Islet of Langerhans (tissue), 1 donor: ENCODE data around the gene RELA.
"Not testable (repeated sequence)": the region's sequence is repeated elsewhere in the genome, so short reads cannot be mapped to it uniquely, and the experiment has no call there.

ENCODE experiments used
- FAIRE-seq: peaks from one replicate; lab custom pipeline; 2011; peaks lifted over from hg19 to GRCh38; lab: Jason Lieb, UNC

Gene RELA

DNA sequence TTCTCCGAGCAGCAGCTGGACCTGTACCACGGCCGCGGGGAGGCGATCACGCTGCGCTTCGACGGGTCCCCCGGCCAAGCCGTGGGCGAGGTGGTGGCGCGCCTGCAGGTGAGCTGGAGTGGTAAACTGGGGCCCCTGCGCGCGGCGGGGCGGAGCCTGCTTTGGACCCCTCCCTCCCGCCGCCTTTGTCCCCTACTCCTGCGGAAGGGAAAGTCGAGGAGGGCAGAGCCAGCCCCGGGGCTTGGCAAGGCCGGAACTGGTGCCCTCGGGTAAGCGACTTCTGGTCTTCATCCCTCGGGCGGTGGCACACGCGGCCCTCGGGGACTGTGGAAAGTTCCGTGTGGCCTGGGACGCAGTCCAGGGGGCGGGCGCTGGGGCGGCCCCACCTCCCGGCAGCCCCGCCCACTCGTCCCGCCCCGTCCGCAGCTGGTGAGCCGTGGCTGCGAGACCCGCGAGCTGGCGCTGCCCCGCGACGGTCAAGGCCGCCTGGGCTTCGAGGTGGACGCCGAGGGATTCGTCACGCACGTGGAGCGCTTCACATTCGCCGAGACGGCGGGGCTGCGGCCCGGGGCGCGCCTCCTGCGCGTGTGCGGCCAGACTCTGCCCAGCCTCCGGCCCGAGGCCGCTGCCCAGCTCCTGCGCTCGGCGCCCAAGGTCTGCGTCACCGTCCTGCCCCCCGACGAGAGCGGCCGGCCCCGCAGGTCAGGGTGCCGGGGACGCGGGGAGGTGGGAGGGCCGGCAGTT is 15.6 kb downstream of the RELA start:
- FAIRE-seq = no peak

DNA sequence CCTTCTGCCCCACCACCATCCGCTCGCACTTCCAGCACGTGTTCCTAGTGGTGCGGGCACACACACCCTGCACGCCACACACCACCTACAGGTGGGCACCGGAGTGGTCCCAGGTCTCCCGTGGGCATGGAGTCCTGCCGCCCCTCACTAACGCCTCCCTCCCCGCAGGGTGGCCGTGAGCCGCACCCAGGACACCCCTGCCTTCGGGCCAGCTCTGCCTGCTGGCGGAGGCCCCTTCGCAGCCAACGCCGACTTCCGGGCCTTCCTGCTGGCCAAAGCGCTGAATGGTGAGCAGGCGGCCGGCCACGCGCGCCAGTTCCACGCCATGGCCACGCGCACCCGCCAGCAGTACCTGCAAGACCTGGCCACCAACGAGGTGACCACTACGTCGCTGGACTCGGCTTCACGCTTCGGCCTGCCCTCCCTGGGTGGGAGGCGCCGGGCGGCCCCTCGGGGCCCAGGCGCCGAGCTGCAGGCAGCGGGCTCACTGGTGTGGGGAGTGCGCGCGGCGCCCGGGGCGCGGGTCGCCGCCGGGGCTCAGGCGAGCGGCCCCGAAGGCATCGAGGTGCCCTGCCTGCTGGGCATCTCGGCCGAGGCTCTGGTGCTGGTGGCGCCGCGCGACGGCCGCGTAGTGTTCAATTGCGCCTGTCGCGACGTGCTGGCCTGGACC is 16.3 kb downstream of the RELA start:
- no peak for FAIRE-seq

DNA sequence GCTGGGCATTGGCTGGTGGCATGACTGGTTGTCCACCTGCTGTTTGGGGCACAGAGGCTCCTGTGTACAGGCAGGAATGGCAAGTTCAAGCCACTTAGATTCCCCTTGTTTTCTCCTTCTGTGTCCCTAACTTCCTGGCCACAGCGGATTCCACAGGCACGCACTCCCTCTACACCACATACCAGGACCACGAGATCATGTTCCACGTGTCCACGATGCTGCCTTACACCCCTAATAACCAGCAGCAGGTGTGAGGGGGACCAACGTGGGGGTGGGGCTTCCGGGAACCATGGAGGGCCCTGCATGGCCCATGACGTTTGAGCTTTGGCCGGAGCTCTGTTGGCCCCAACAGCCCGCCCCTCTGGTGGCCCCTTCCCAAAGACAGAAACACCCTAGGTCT is 17.0 kb downstream of the RELA start:
- FAIRE-seq = no peak

DNA sequence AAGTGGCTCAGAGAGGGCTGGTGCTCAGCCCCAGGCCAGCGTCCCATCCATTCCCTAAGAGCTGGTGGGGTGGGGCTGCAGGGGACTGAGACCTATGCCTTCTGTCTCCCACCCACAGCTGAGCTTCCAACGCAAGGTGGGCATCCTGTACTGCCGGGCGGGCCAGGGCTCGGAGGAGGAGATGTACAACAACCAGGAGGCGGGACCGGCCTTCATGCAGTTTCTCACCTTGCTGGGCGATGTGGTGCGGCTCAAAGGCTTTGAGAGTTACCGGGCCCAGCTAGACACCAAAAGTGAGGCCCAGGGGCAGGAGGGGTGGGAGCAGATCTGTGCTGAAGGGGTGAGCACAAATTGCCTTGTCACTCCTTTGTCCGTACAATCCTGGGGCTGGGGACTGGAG is 17.9 kb downstream of the RELA start:
- no peak for FAIRE-seq

DNA sequence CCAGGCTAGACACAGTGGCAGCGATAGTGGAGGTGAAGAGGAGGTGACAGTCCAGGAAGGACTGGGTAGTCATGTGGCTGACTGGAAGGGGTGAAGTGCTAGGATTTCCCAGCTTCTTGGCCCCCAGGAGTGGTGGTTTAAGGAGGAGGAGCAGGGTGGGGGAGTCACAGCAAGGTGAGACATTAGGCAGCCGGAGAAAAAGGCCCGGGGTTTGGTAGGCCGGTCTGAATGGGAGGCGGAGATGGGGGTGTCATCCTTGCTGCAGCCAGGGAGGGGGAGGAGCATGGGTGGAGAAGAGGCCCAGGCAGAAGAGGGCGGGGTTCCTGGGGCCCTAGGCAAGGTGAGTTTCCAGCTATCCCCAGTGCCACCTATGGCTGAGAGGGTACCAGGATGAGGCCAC is 18.7 kb downstream of the RELA start:
- no peak for FAIRE-seq

DNA sequence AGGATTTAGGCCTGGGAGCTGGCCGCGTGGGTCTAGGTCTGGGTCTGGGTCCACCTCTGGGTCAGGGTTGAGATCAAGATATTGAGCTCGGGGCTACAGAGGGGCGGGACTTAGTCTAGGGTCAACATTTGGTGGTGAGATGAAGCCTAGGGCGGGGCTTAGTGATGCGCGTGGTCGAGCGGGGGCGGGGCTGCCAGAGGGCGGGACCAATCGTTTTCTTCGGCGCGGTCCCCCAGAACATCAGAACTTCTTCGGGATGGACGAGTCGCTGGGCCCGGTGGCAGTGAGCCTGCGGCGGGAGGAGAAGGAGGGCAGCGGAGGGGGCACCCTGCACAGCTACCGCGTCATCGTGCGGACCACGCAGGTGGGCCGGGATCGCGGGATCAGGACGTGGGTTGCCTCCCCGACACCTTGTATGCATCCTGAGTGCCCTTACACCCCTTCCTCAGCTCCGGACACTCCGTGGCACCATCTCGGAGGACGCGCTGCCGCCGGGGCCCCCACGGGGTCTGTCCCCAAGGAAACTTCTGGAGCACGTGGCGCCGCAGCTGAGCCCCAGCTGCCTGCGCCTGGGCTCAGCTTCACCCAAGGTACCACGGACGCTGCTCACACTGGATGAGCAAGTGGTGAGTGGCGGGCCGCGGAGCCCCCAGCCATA is 20.6 kb downstream of the RELA start:
- FAIRE-seq = no peak

DNA sequence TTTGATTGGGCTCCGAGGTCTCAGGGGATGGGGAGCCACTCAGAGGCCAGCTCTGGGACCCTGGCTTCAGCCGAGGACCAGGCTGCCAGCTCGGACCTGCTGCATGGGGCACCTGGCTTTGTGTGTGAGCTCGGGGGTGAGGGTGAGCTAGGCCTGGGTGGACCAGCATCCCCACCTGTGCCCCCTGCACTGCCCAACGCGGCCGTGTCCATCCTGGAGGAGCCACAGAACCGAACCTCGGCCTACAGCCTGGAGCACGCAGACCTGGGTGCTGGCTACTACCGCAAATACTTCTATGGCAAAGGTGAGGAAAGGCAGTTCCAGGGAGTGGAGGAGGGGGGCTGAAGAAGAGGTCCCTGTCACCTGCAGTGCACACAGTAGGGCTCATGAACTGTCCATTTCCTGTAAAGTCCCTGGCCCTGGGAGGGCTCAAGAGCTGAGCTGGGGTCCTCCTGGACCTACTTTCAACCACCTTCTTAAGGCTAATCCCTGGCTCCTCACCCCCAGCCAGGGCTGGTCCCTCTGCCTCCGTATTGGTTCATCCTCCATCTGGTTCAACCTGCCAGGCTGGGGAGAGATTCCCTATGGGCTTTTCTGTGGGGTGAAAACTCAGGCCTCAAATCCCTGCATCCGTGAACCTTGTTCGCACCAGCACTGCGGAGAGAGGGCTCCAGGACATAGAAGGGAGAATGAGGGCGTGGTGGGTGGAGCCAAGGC is 21.3 kb downstream of the RELA start:
- no peak for FAIRE-seq

DNA sequence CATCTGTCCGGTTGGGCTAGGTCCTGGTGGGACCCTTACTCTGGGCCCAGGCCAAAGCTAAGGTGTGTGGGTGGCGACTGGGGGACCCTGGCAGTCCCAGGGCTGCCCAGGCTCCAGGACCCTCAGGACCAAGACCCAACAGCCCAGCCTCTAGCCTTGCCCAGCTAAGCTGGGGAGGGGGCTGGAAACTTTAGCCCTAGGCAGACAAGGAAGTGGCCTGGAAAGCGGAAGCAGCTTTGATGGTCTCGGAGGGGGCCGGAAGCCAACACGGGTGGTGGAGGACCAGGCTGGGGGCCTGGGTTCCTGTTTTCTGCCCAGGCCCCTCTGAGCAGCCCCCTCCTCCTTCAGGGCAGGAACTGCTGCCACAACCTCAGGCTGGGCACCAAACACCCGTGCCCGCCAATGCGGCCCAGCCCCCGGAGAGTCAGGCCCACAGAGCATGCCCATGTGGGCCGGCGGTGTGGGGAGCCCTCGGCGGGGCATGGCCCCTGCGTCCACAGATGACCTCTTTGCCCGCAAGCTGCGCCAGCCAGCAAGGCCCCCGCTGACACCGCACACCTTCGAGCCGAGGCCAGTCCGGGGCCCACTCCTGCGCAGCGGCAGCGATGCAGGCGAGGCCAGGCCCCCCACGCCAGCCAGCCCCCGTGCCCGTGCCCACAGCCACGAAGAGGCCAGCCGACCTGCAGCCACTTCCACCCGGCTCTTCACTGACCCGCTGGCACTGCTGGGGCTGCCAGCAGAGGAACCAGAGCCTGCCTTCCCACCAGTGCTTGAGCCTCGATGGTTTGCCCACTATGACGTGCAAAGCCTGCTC is 22.0 kb downstream of the RELA start:
- no peak for FAIRE-seq

- FAIRE-seq = no peak
Observed at GRCh38 chr11:65639623-65640482, 22.9 kb downstream of the RELA start.

DNA sequence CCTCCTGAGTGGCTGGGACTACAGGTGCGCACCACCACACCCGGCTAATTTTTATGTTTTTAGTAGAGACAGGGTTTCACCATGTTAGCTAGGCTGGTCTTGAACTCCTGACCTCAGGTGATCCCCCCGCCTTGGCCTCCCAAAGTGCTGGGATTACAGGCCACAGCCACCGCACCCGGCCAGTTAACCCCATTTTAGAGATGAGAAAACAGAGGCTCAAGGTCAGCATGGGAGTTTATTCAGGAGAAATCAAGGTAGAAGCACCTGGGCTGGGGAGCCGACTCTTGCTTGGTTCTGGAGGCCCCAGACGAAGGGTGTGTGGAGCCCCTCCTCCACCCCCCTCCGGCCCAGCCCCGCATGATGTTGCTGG is 23.5 kb downstream of the RELA start:
- not testable (repeated sequence) for FAIRE-seq

DNA sequence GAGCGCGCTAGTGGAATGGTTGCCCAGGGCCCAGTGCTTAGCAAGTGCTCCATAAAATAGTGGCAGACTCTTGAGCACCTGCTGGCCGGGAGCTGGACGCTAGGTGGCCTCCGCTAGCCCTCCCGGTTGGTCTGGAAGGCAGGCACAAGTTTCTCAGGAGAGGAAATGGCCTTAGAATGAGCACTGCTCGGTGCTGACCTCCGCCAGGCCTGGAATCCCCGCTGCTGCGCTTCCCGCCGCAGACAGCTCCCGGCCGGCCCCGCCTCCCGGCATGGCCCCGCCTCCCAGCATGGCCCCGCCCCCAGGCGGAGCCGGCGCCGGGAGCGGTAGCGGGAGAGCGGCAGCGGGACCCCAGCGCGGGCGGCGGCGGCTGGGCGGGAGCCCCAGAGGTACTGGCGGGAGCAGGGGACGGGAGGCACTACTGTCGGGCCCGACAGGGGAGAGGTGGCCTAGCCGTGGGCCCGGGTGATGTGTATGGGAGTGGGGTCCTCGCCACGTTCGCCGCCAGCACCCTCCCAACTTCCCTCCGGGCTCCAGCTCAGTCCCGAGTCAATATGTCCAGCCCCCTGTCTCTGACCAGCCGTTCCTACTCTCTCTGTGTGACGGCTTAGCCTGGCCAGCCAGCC is 24.8 kb downstream of the RELA start, which contains the start of gene SIPA1:
Gene SIPA1, plus strand, starts transcription at position 308 of the 626 bp plus-strand sequence. CDS start 2,821 bp downstream, outside the sequence.
- no peak for FAIRE-seq

DNA sequence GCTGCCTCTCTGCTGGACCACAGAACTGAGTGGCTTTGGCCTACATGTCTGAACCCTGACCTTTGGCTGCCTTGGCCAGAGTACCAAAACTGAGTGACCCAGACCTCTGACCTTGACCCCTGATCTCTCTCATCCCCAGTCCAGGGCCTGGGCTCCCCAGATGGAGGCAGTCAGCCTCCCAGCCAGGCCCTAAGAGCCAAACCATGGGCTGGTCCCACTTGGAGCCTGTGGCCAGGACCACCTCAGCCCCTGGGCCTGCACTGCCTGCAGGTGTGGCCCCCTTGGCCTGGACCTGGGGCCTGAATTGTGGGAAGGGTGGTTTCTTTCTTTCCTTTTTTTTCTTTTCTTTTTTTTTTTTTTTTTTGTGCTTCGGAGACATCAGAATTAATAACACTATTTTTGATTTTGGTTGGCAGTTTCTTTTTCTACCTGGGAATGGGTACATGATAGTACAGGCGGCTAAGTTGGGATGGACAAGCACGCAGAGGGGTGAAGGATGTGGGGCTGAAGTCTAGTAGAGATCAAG is 25.6 kb downstream of the RELA start:
- no peak for FAIRE-seq

DNA sequence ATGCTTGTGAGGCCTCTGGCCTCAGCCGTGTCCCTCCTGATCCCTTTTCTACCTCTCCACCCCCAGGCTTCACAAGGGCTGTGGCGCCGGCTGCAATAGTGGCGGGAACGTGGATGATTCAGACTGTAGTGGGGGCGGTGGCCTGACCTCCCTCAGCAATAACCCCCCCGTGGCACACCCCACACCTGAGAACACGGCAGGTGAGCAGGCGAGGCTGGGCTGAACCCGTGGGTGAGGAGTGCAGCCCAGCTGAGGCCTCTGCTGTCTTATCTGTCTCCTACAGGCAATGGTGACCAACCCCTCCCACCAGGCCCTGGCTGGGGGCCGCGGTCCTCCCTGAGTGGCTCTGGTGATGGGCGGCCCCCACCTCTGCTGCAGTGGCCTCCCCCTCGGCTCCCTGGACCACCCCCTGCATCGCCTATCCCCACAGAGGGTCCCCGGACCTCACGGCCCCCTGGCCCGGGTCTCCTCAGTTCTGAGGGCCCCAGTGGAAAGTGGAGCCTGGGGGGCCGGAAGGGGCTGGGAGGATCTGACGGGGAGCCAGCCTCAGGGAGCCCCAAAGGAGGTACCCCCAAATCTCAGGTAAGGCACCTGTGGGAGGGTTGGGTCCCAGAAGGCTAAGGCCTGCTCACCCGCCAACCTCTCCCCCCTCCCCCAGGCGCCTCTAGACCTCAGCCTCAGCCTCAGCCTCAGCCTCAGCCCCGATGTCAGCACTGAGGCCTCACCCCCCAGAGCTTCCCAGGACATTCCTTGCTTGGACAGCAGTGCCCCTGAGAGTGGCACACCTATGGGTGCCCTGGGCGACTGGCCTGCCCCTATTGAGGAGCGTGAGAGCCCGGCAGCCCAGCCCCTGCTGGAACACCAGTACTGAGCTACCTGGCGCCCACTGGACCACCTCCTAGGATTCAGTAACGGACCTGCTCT is 26.3 kb downstream of the RELA start:
- no peak for FAIRE-seq

GRCh38 chr11:65634905-65635731 is 27.6 kb downstream of the RELA start:
- FAIRE-seq = no peak

DNA sequence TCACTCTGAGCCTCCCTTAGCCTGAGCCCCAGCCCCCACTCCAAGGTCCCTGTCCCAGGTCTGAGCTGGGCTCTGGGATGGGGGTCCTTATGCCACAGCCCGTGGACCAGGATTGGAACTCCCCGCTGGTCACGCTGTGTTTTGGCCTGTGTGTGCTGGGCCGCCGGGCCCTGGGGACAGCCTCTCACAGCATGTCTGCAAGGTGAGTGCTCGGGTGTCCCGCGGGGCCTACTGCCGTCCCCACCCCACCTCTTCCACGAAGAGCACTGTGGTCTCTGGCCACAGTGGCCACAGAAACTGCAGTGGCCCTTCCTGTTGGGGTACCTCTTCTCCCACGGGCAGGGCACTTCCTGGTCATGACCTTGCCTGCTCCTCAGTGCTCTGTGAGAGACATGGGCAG is 28.3 kb downstream of the RELA start:
- no peak for FAIRE-seq

DNA sequence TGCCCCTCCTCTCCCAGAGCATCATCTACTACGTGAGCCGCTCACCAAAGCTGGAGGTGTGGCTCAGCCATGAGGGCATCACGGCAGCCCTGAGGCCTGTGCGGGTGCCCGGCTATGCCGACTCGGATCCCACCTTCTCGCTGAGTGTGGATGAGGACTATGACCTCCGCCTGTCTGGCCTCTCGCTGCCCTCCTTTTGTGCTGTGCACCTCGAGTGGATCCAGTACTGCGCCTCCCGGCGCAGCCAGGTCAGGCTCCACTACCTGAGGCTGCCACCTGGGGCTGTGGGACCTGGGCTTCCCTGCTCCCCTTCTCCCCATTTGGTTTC is 28.6 kb downstream of the RELA start:
- FAIRE-seq = no peak

DNA sequence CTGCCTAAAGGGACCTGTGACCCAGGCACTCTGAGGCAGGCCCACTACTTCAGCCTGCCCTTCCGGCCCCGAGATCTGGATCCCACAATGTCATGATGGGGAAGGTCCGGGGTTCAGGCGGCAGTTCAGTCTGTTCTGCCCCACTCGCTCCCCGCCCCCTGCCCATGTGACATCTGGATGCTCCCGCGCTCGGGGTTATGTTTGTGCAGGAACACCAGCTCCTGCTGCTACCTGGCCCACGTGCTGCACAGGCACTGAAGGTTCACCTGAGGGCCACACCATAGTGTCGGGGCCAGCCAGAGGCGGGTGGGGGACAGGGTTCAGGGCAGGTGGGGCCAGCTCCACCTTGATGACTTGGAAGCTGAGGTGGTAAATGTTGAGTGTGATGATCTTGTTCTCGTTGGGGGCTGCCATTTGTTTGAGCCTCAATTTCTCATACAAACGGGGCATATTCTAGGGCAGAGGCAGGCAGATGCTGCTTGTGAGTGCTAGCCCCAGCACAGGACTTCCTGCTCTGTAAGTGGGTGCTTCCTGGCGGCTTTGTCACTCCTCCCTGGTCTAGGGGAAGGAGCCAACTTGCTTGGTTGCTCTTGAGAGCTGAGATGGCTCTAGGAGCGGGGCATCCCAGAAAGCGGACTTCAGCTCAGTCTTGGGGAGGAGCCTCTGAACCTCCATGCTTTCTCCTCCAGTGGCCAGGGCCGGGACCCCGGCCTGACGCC is 29.2 kb downstream of the RELA start:
- FAIRE-seq = no peak

GRCh38 chr11:65630215-65630614 is 32.5 kb downstream of the RELA start:
- FAIRE-seq = no peak
